ENCODE results near the gene COL18A1. TPM values are rescaled to one million over a fixed set of nuclear protein-coding genes. Genes with fewer than 3 reads are reported as not detected.

The COL18A1 gene
- total and polyA plus RNA-seq, 2 of the 8 experiments (the other 6 are each of a cell fraction or from before 2014, with no cell fraction given), result 145 to 201 TPM

GRCh38 chr21:45453308-45453950 lies 48.5 kb downstream of the COL18A1 start:
- peaks cover 4% of the 10 kb centered on the region; the same call in 1 of the 2 replicates for H3K23me2 ChIP-seq (ENCODE audit: low read depth, low read length)
- H3K36me3 ChIP-seq (ENCODE audit: control insufficient read depth in 2 of 4, insufficient read depth in 4 of 4, low read length in 3 of 4), result peaks cover 0 to 12% (median 2%) of the 10 kb centered on the region in 4 experiments; a peak in 5 of 8 replicates
- no peak overlapping the region for H3K23ac ChIP-seq (ENCODE audit: insufficient read length)
- no peak overlapping the region for H2AK5ac ChIP-seq (ENCODE audit: low read depth, low read length)
- no peak overlapping the region for H2BK5ac ChIP-seq (ENCODE audit: low read depth, low read length)
- no peak overlapping the region for H2BK20ac ChIP-seq (ENCODE audit: low read length)
- H4K8ac ChIP-seq (ENCODE audit: extremely low read depth, insufficient read depth, low read length), result no peak overlapping the region
- FAIRE-seq, result no peak
- peaks cover 24 to 38% of the 10 kb centered on the region in 2 experiments for H4K20me1 ChIP-seq (replicated peaks in 1 of 2; ENCODE audit: control insufficient read depth in 1 of 2, insufficient read depth in 2 of 2, low read length in 2 of 2)
- H3K4me1 ChIP-seq (replicated peaks in 1 of 4; ENCODE audit: control insufficient read depth in 3 of 4, insufficient read depth in 4 of 4, low read length in 3 of 4), result no peaks in the 10 kb centered on the region; a peak in 1 of 7 replicates
- H3K4me2 ChIP-seq (ENCODE audit: insufficient read depth in 1 of 2, low read depth in 2 of 2, low read length in 2 of 2), result no peak overlapping the region
- DNase-seq (ENCODE audit: low read depth in 1 of 2, low spot score in 2 of 2), result no peak
- no peak overlapping the region for H4K5ac ChIP-seq (ENCODE audit: insufficient read length, low read depth, low read length)
- no peaks in the 10 kb centered on the region for H3K27me3 ChIP-seq (replicated peaks in 1 of 4; ENCODE audit: control insufficient read depth in 3 of 4, extremely low read depth in 1 of 4, insufficient read depth in 3 of 4, low read length in 3 of 4)
- 92% methylated on average over 11 of the region's 13 CpGs; no CpG with 5 or more reads in 1 of the 2 experiments for WGBS, 2 experiments (ENCODE audit: extremely low coverage in 1 of 2, insufficient coverage in 1 of 2, insufficient read length in 1 of 2, insufficient replicate concordance in 2 of 2, low coverage in 1 of 2, low lambda C conversion rate in 2 of 2, missing lambda C conversion rate in 1 of 2)
- no peak overlapping the region for H2AFZ ChIP-seq (ENCODE audit: low read length)
- H2BK120ac ChIP-seq (replicated peaks; ENCODE audit: low read depth, low read length), result no peak overlapping the region
- H4K91ac ChIP-seq (replicated peaks; ENCODE audit: insufficient read length, low read length), result no peak overlapping the region
- H3K4ac ChIP-seq (replicated peaks; ENCODE audit: insufficient read length, low read depth, low read length), result no peak overlapping the region
- peaks cover 25% of the 10 kb centered on the region for H3K79me1 ChIP-seq (ENCODE audit: low read depth, low read length)
- ChIA-PET POLR2A (ENCODE audit: partially characterized antibody) (interaction anchor here (0.7 to 1.3 kb wide), 2 partner anchors 52 to 131 kb away, joined by 3 to 4 read pairs; no protein-coding TSS in a partner anchor), CTCF (ENCODE audit: partially characterized antibody) (interaction anchor here (0.9 to 3.7 kb wide), 4 partner anchors 13 to 164 kb away, joined by 3 to 17 read pairs (median 6); no protein-coding TSS in a partner anchor)
- H2BK15ac ChIP-seq (ENCODE audit: low read length), result no peak overlapping the region
- no peak overlapping the region for H2BK12ac ChIP-seq (ENCODE audit: low read depth, low read length)
- no peak overlapping the region for H3K9ac ChIP-seq (replicated peaks in 1 of 4; ENCODE audit: extremely low read depth in 1 of 4, low read depth in 3 of 4, low read length in 3 of 4)
- no peak overlapping the region for H3K14ac ChIP-seq (ENCODE audit: insufficient read length)
- peaks cover 12 to 69% of the 10 kb centered on the region in 2 experiments for H3K79me2 ChIP-seq (ENCODE audit: control insufficient read depth in 1 of 2, insufficient read depth in 2 of 2, low read length in 2 of 2)
- no peak overlapping the region for H3K56ac ChIP-seq (replicated peaks; ENCODE audit: insufficient read length, low read depth, low read length)
- H3K18ac ChIP-seq (ENCODE audit: extremely low read depth, low read length), result no peak overlapping the region
- H3K27ac ChIP-seq (ENCODE audit: low read depth, low read length), result no peak overlapping the region
- H3K4me3 ChIP-seq (ENCODE audit: extremely low read depth in 1 of 4, insufficient read depth in 2 of 4, low read depth in 3 of 4, low read length in 4 of 4), result no peak overlapping the region
- peaks cover 0 to 10% of the 10 kb centered on the region in 2 experiments; a peak in 2 of 4 replicates for H3K9me3 ChIP-seq (ENCODE audit: insufficient read depth in 2 of 2, low read depth in 1 of 2, low read length in 1 of 2)
- TF ChIP-seq ZNF274 (IDR thresholded peaks at IDR 0.05; ENCODE audit: borderline replicate concordance, extremely low read depth, low read length) (no peak), SP1 (IDR thresholded peaks at IDR 0.05; ENCODE audit: low read depth, low read length) (no peak), HDAC2 (IDR thresholded peaks at IDR 0.05; ENCODE audit: borderline replicate concordance in 1 of 2, low read depth in 2 of 2, low read length in 2 of 2) (no peak), CTCF (IDR thresholded peaks at IDR 0.05; ENCODE audit: control extremely low read depth in 1 of 3, insufficient read depth in 1 of 3, low read depth in 1 of 3, low read length in 3 of 3) (no peak), EP300 (IDR thresholded peaks at IDR 0.05; ENCODE audit: borderline replicate concordance in 1 of 2, low read depth in 2 of 2, low read length in 2 of 2) (no peak), SAP30 (IDR thresholded peaks at IDR 0.05; ENCODE audit: insufficient read depth, insufficient replicate concordance, low read length) (no peak), GTF2F1 (IDR thresholded peaks at IDR 0.05; ENCODE audit: borderline replicate concordance, low read depth, low read length) (no peak), MAX (IDR thresholded peaks at IDR 0.05) (no peak)

Data from H1 (cell line).